GM18507 (cell line): ENCODE results near the gene DNA2.
A peak's percentile ranks its signal among the peaks of the same experiment; 100 is the strongest.
"Not testable (repeated sequence)": the region's sequence is repeated elsewhere in the genome, so short reads cannot be mapped to it uniquely, and the experiment has no call there.

Experiments
- DNase-seq: peaks from one replicate; pipeline ENCODE4 v3.0.0; 2011; ENCODE audit warnings: low read depth; ENCODE audit not compliant: insufficient read length; ENCODE audit errors: extremely low spot score
- FAIRE-seq: peaks from 2 replicates; lab custom pipeline; 2011; peaks lifted over from hg19 to GRCh38; lab: Jason Lieb, UNC

The DNA2 gene

DNA sequence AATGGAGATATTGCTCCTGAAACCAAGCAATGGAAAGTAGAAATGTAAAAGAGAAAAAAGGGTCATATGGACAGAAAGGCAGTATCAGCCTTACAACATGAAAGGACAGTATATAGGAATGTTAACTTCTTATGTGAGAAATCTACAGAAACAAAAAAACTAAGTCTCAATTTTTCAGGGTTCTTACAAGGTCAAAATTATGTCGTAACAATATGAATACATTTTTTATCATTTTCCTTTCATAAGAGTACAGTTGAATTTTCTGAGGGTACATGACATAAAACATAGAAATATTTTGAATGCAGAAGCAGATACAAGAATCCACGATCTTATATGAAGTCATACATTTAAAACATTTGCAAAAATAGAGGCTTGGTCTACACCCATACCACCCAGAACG, 10.7 kb downstream of the DNA2 start:
- no peak for FAIRE-seq
- no peak for DNase-seq

DNA sequence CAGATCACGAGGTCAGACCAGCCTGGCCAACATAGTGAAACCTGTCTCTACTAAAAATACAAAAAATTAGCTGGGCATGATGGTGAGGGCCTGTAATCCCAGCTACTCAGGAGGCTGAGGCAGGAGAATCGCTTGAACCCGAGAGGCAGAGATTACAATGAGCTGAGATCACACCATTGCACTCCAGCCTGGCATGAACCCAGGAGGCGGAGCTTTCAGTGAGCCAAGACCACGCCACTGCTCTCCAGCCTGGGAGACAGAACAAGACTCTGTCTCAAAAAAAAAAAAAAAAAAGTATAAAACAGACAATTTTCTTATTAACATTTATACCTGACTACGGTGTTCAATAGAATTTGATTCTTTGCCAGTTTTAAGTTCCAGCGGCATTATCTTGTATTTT, 22.1 kb downstream of the DNA2 start:
- not testable (repeated sequence) for DNase-seq, FAIRE-seq

DNA sequence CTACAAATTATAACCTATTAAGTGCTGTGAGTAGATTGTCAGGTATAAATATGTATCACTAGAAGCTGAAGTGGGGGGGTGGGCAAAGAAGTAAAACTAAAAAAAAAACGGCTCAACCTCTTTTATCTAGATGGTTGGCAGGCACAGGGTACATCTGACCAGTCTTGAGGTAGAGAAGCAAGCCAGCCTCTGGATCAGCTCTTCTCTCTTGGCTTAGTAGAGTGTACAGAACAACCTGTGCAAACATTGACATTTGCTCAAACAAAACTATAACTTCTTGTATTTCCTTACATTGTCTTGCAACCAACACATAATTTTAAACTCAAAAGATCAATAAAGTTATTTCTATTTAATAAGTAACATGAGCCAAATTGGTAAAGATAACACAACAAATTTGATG, 25.6 kb downstream of the DNA2 start:
- DNase-seq, result no peak
- no peak for FAIRE-seq

DNA sequence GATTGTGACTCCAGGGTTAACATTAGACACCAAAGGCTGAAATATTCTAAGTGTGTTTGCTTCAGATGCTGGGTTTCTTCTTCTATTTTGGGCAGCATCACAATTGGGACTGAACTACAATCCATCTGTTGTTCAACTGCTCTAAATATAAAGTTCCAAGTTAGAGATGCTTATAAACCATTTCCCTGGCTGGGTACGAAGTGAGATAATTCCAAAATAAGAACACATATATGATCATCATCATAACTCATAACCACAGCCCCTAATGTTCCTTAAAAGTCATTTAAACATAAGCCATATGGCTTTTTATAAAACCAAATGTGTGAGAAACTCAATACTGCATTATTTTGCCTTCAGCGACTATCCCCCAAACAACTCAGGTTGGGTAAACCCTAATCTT, 28.8 kb downstream of the DNA2 start:
- DNase-seq (no peak), FAIRE-seq (no peak)

DNA sequence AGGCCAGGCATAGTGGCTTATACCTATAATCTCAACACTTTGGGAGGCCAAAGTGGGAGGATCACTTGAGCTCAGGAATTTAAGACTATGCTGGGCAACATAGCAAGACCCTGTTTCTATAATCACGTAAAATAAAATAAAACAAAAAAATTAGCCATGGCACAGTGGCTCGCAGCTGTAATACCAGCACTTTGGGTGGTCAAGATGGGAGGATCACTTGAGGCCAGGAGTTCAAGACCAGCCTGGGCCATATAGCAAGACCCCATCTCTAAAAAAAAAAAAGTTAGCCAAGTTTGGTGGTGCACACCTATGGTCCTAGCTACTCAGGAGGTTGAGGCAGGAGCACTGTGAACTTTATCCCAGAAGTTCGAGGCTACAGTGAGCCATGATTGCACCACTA, 30.9 kb downstream of the DNA2 start:
- no peak for FAIRE-seq
- DNase-seq, result no peak

DNA sequence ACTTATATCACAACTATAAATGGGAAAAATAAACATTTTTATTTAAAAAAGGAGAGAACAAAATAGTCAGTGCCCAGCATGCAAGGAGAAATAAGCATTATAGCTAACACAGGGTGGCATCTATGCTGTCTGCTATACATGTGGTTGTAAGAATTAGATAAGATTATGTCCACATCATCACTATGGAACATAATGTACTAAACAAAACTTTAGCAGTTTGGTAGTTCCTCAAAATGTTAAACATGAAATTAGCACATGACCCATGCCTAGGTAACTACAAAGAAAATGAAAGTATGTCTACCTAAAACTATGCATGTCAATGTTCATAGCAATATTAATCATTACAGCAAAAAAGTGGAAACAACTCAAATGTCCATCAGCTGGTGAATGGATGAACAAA, 36.0 kb downstream of the DNA2 start:
- DNase-seq (no peak), FAIRE-seq (no peak)

DNA sequence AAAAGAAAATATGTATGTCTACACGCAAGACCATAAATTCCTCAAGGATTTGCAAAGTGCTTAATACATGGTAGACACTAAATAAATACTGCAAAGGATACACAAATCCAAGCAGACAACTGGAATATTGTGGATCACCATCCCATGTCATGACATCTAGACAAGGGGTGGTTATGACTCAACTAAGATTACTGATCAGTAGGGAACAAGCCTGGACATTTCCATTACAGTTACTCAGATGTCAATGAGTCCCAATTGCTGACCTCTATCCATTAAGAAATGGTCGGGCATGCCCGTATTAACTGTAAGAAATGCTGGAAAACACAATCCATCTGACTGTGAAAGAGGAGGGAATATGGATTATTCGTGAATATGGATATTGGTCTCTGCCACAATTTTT, 37.1 kb downstream of the DNA2 start:
- FAIRE-seq, result no peak

DNA sequence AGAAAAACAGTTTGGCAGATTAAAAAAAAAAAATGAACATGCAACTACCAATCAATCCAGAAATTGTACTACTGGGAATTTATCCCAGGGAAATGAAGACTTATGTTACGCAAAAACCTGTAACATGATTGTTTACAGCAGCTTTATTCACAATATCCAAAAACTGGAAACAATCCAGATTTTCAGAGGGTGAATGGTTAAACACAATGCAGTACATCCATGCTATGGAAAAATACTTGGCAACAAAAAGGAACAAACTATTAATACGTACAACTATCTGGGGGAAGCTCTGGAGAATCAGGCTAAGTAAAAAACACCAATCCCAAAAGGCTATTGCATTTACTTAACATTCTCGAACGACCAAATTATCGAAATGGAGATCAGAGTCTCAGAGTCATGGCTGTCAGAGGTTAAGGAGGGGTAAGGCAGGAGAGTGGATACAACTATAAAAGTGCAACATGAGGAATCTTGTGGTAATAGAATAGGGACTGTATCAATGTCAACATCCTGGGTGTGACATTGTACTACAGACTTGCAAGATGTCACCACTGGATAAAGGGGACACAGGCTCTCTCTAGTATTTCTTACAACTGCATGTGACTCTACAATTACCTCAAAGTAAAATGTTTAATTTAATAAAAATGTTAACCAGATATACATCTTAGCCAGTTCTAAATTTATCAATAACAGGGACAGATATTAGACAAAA, 43.2 kb downstream of the DNA2 start:
- DNase-seq, result no peak
- FAIRE-seq, result no peak

More for the DNA sequence above, 37.1 kb downstream of the DNA2 start:
- DNase-seq, result no peak

DNA sequence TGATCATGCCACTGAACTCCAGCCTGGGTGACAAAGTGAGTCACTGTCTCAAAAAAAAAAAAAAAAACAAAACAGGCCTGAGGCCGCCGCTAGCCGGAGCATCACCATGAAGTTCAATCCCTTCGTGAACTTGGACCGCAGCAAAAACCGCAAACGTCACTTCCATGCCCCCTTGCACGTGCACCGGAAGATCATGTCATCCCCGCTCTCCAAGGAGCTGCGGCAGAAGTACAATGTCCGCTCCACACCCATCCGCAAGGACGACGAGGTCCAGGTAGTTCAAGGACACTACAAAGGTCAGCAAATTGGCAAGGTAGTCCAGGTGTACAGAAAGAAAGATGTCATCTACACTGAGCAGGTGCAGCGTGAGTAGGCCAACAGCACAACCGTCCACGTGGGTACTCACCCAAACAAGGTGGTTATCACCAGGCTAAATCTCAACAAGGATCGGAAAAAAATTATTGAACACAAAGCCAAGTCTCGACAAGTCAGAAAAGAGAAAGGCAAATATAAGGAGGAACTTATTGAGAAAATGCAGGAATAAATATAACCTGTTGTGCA, 47.2 kb downstream of the DNA2 start:
- FAIRE-seq, result no peak
- DNase-seq, result no peak

DNA sequence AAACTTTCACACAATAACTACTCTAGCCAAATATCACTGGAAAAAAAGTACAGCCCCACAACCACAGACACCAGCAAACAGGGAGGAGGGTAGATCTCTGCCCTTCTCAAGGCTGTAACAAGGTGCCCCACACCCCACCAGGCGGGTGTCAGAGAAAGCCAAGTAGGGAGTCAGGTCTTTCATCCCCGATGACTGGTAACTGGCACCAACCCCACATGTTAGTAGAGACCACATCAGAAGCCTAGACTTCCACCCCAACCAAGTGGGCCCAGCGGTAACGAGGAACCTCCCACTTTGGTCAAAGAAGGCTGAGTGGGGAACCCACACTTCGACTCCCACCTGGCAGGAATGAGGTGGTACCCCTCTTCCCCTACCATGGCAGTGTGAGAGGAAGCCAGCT, 48.3 kb downstream of the DNA2 start:
- FAIRE-seq, result no peak
- no peak for DNase-seq

DNA sequence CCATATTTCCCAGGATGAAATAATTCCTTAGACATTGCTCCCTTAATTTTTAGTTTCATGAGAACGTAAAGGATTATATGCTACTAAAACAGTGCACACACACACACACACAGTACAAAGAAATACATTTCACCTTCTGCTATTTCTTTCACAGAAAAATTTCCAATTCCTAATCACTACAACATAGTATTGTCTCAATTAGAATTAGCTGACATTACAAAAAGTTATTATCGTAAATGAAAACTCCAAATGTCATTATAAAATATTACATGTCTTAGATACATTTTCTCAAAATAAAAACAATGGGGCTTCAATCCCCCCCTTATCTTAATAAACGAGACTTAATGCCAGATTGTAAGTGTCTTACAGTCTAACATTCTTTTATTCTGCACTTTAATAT, 52.4 kb downstream of the DNA2 start:
- DNase-seq (no peak), FAIRE-seq (no peak)

DNA sequence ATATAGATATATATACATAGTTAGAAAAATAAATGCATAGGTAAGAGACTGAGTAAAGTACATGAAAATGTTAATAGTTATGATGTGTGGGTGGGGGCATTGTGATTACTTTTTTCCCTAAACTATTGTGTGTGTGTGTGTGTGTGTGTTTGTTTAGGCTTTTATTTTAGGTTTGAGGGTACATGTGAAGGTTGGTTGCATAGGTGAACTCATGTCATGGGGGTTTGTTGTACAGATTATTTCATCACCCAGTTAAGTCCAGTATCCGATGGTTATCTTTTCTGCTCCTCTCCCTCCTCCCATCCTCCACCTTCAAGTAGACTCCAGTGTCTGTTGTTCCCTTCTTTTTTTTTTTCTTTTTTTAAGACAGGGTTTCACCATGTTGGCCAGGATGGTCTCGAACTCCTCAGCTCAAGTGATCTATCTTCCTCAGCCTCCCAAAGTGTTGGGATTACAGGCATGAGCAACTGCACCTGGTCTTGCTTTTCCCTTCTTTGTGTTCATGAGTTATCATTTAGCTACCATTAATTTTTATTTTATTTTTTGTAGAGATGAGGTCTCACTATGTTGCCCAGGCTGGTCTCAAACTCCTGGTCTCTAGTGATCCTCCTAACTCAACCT, 62.8 kb downstream of the DNA2 start:
- DNase-seq (no peak), FAIRE-seq (no peak)

DNA sequence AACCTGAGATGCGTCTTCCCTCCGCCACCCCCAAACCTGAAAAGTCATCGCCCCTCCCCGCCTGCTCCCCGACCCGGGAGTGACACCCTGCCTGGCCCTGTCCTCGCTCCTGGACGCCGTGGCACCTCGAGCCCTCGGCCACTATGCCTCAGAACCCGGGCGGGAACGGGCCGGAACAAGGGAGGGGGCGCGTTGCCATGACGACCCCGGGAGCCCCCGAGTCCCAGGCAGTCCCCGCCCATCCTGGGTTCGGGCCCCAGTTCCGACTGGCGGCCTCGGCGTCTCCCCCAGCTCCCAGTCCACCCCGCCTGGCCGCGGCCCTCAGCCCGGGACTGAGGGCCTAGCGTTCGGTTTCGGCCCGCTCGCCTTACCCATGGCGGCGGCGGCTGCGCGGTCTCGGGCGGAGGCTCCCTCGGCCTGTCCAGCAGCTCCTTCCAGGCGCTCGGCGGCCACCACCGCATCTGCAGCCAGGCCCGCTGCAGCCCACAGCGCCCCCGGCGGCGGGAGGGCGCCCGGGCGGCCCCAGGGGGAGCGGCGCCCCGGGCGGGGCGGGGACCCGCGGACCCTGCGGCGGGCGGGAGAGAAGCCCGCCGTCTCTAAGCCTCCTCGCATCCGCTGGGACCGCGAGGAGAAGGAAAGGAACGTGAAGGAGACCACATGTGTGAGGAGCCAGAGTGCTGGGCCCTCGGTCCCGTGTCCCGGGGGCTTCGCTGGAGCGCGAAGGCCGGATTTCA, 64.8 kb downstream of the DNA2 start, which contains the start of gene RUFY2:
RUFY2 (minus strand) TSS at position 463 of the 734 bp plus-strand sequence; CDS start at position 375, 88 bp downstream.
- peak; percentile 73 for DNase-seq
- FAIRE-seq, result peak; percentile 21

DNA sequence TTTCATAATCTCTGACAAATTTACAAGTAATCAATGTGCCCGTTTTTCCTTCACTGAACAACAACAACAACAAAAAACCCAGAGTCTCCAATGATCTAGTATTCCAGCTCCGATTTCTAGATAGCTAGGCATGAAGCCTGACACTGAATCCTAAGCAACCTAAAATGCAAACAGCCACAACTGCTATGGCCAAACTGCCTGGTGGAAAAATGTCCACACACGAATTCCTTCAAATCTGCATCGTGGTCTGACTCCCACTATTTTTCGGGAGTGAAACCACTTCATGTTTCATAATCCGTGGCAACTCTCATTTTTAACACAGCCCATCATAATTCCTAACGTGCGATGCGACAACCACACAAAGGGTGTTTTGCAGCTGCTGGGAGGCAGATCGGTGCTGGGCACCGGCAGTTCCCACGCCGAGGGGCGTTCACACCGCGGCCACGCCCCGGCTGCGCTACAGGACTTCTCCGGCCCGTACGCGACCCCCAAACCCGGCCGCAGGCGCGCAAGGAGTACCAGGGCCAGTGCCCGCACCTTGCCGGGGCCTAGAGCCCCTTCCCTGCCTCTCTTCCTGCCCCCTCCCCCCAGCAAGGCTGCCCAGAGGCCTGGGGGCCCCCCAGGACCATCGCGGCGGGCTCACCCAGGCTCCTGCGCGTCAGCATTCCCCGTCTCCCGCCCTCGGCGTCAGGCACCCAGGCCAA, 65.5 kb downstream of the DNA2 start:
- DNase-seq (peak; percentile 48), FAIRE-seq (peak; percentile 45)

DNA sequence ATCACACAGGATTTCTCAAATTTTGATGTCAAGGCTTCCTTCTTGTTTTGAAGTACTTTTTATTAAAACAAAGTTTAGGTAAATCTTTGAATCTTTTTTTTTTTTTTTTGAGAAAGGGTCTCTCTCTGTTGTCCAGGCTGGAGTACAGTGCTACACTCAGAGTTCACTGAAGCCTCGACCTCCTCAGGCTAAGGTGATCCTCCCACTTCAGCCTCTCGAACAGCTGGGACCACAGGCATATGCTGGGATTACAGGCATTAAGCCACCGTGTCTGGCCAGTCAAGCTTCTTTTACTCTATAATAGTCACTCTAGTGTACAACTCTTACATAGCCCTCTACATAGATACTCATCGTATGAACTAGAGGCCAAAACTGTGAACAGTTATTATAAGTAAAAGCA, 68.1 kb downstream of the DNA2 start:
- FAIRE-seq, result no peak

DNA sequence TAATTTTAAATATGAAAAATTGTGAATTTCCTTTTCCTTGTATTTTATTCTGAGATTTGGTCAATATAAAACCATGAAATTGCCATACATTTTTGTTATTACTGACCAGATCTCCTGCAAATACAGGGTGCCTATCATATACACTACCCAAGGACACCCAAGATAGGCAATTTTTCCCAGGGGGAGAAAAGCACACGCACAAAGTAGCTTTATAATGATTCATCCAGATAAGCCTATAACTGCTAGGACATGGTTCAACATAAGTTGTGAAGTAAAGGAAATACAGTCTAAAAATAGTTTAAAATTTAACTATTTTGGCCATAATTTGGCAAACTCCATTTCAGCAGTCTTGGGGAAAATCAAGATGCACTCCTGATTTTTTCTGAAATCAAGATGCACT, 69.5 kb downstream of the DNA2 start:
- no peak for FAIRE-seq
- DNase-seq, result no peak

More for the DNA sequence above, 68.1 kb downstream of the DNA2 start:
- no peak for DNase-seq

DNA sequence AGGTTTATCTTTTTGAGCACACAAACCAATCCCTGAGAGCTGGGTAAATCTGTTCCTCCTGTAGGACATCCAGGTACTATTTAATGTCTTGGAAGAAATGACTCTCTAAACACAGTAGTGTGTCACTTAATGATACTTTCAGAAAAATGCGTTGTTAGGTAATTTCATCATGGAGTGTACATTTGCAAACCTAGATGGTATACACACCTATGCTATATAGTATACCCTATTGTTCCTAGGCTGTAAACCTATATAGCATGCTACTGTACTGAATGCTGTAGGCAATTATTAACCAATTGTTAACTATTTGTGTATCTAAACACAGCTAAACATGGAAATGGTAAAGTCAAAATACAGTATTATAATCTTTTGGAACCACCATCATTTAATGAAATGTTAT, 74.8 kb downstream of the DNA2 start:
- no peak for DNase-seq
- no peak for FAIRE-seq

DNA sequence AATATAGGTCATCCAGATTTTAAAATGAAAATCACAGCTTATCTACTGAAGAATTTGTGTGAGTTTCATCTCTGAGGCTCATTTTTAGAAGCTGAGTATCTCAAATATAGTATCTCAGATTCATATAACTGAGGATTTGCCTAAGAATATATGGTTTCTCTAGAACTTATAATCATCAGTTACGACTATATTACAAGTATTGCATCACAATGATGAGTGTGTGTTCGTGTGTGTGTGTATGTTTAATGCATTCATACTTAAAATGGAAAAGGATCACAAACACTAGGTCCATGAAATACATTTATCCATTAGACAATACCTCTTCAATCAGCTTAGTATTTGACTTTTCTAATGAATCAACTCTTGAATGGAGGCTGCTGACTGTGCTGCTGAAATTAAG, 86.0 kb downstream of the DNA2 start:
- FAIRE-seq (no peak), DNase-seq (no peak)

DNA sequence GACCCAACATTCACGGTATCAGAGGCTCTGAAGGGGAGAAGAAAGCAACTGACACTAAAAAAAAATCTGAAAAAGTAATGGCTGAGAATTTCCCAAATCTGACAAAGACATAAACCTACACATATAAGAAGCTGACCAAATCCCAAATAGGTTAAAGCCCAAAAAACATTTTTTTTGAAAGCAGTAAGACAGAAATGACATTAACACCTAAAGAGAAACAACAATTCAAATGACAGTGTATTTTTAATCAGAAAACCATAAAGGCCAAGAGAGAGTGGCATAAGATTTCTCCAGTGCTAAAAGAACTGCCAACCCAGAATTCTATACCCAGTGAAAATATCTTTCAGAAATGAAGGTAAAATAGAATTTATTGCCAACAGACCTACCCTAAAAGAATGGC, 100.2 kb downstream of the DNA2 start:
- FAIRE-seq (no peak), DNase-seq (no peak)

DNA sequence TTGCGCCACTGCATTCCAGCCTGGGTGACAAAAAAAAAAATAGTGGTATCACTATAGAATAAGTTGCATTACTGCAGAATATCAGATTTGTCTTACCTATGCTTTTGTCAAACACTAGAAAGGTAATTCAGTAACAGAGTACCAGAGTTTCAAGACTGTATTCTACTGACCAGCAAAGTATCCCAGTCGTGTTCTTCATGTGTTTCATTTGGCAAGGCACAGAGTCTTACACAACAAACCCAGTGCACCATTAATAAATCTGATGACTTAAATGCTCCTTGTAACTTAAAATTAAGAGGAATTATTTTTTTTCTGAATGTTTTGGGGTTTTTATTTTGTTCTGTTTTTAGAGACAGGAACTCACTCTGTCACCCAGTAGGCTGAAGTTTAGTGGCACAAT, 104.7 kb downstream of the DNA2 start:
- DNase-seq (no peak), FAIRE-seq (no peak)
